HepG2 (cell line): ENCODE results near the gene DPEP1. TPM values are rescaled to one million over a fixed set of nuclear protein-coding genes. Genes with fewer than 3 reads are reported as not detected.

Experiments used
- ATAC-seq: fragments of 200-7000 bp; cut with Tn5 transposase; 3 replicates; pipeline ENCODE4 v1.9.1; 2020; ENCODE audit warnings: mild to moderate bottlenecking, moderate library complexity
- BruUV-seq: library from RNA; stranded (reverse); fragments of 400-500 nt; replicated peaks from 2 replicates; lab custom pipeline; 2021; lab: Mats Ljungman, UMichigan
- CTCF ChIA-PET: fragments of 300-600 bp; formaldehyde crosslinking; extraction: SDS; loops from one replicate; lab custom pipeline; 2021; ENCODE audit warnings: low total read pairs, inconsistent platforms, low intra/inter-chr PET ratio; lab: Yijun Ruan, JAX
- POLR2A ChIA-PET: fragments of 350-600 bp; sonication (Branson Sonifier 250); formaldehyde crosslinking; loops from one replicate; lab custom pipeline; 2020; ENCODE audit warnings: antibody characterized with exemption, inconsistent platforms; lab: Yijun Ruan, JAX
- DNase-seq: peaks from one replicate; pipeline ENCODE4 v3.0.0-alpha.2; 2015; ENCODE audit warnings: low spot score
- FAIRE-seq: peaks from 3 replicates; lab custom pipeline; 2011; peaks lifted over from hg19 to GRCh38; lab: Jason Lieb, UNC
- H2AFZ ChIP-seq: one replicate; pipeline ENCODE4 v1.6.1; 2011; ENCODE audit warnings: low read length, inconsistent platforms
- H3K27ac ChIP-seq: fragments of 300-600 bp; 3 replicates; pipeline ENCODE4 v1.8.0; 2011; ENCODE audit warnings: mixed run types, mild to moderate bottlenecking, mixed read lengths, low read length, inconsistent platforms; ENCODE audit not compliant: insufficient read depth; ENCODE audit errors: extremely low read length
- H3K27me3 ChIP-seq, 2 experiments: fragments of 200-600 bp in 1 of 2; 2 replicates in 1 of 2; 3 replicates in 1 of 2; pipeline versions ENCODE4 v1.6.0 to v1.8.0; 2011; ENCODE audit warnings: low read length in 2 of 2, mild to moderate bottlenecking in 2 of 2, moderate library complexity in 2 of 2, inconsistent platforms in 1 of 2; ENCODE audit not compliant: insufficient read depth in 2 of 2, control insufficient read depth in 1 of 2
- H3K36me3 ChIP-seq, 2 experiments: fragments of 200-600 bp in 1 of 2; replicated peaks in 1 of 2; 2 replicates in 1 of 2; 3 replicates in 1 of 2; pipeline versions ENCODE4 v1.5.1 to v1.8.0; 2011; ENCODE audit warnings: low read length in 2 of 2, inconsistent platforms in 1 of 2; ENCODE audit not compliant: insufficient read depth in 2 of 2, control insufficient read depth in 1 of 2
- H3K4me1 ChIP-seq: 2 replicates; pipeline ENCODE4 v1.5.1; 2012; ENCODE audit warnings: low read length, inconsistent platforms; ENCODE audit not compliant: insufficient read depth
- H3K4me2 ChIP-seq: 2 replicates; pipeline ENCODE4 v1.6.0; 2011; ENCODE audit warnings: low read depth, low read length, inconsistent platforms
- H3K4me3 ChIP-seq, 3 experiments: fragments of 200-600 bp in 1 of 3; sonication (generic), shearing (Covaris generic) in 1 of 3; replicated peaks in 1 of 3; 2 replicates each; pipeline ENCODE4 v1.5.1; 2011 to 2016; ENCODE audit warnings: low read length in 3 of 3, inconsistent platforms in 2 of 3, low read depth in 2 of 3, mild to moderate bottlenecking in 2 of 3, control low read depth in 1 of 3, mixed read lengths in 1 of 3; ENCODE audit not compliant: insufficient read depth in 1 of 3
- H3K79me2 ChIP-seq: one replicate; pipeline ENCODE4 v1.6.1; 2011; ENCODE audit warnings: low read length, inconsistent platforms; ENCODE audit not compliant: insufficient read depth
- H3K9ac ChIP-seq: 2 replicates; pipeline ENCODE4 v1.6.0; 2011; ENCODE audit warnings: mild to moderate bottlenecking, low read depth, low read length, inconsistent platforms; ENCODE audit not compliant: insufficient read depth
- H3K9me3 ChIP-seq: 2 replicates; pipeline ENCODE4 v1.5.1; 2012; ENCODE audit warnings: mild to moderate bottlenecking, low read length
- H4K20me1 ChIP-seq: 2 replicates; pipeline ENCODE4 v1.6.0; 2011; ENCODE audit warnings: inconsistent platforms, mild to moderate bottlenecking, low read length, moderate library complexity; ENCODE audit not compliant: insufficient read depth
- ARNTL ChIP-seq: sonication (generic); formaldehyde crosslinking; IDR thresholded peaks from 2 replicates; pipeline ENCODE4 v1.4.0; 2020; ENCODE audit warnings: mild to moderate bottlenecking, missing genetic modification reagents
- ASH2L ChIP-seq: fragments of 300-600, 200-600 bp; sonication (generic); IDR thresholded peaks from 2 replicates; pipeline ENCODE4 v1.7.0; 2017; ENCODE audit warnings: low read depth, mild to moderate bottlenecking, moderate library complexity, mixed read lengths, low read length; ENCODE audit not compliant: insufficient read length
- FOXK2 ChIP-seq: fragments of 450-650 bp; IDR thresholded peaks from 2 replicates; pipeline ENCODE4 v1.6.1; 2016
- NR1H2 ChIP-seq: sonication (generic); formaldehyde crosslinking; IDR thresholded peaks from 2 replicates; pipeline ENCODE4 v1.8.1; 2022; ENCODE audit warnings: low read depth, missing genetic modification reagents, borderline replicate concordance
- NRL ChIP-seq: sonication (generic); formaldehyde crosslinking; IDR thresholded peaks from 2 replicates; pipeline ENCODE4 v1.5.0; 2020; ENCODE audit warnings: missing genetic modification reagents, mild to moderate bottlenecking, moderate library complexity, borderline replicate concordance
- SAFB2 ChIP-seq: sonication (generic); formaldehyde crosslinking; IDR thresholded peaks from 2 replicates; pipeline ENCODE4 v1.5.1; 2020; ENCODE audit warnings: missing genetic modification reagents, low read depth, mild to moderate bottlenecking, borderline replicate concordance
- ZNF773 ChIP-seq: sonication (generic); formaldehyde crosslinking; IDR thresholded peaks from 2 replicates; pipeline ENCODE4 v1.4.0; 2020; ENCODE audit warnings: missing genetic modification reagents, borderline replicate concordance
- ZNF790 ChIP-seq: sonication (generic); formaldehyde crosslinking; IDR thresholded peaks from 2 replicates; pipeline ENCODE4 v1.8.0; 2022; ENCODE audit warnings: missing genetic modification reagents, mild to moderate bottlenecking, borderline replicate concordance
- WGBS: methylation state at CpG from one replicate; pipeline ENCODE4 v1.1.6; 2017; ENCODE audit warnings: low lambda C conversion rate; 5-methylcytosine and 5-hydroxymethylcytosine counted together
- in situ Hi-C: cut with HindIII; loops from 2 replicates; pipeline ENCODE4 v1.10.0; 2017; ENCODE audit warnings: low pct_unique_long_range_greater_than_20kb; ENCODE audit not compliant: extremely low pct_ligation_motif_present
- intact Hi-C: fragments of 100-400 bp; cut with micrococcal nuclease; formaldehyde crosslinking; loops from one replicate; pipeline ENCODE4 v1.10.0; 2022; ENCODE audit not compliant: unreplicated experiment
- polyA plus RNA-seq, 8 experiments: library from polyadenylated mRNA; depleted of rRNA in 3 of 8; stranded (reverse) in 7 of 8; unstranded in 1 of 8; fragments of >200 nt; fragmentation: Illumina TruSeq in 4 of 8; extraction: Trizol in 4 of 8; gene quantifications; 2 replicates each; pipeline versions ENCODE4 v1.2.1 to v1.2.3, GENCODE V29; 2011 to 2016; ENCODE audit warnings: low read depth in 4 of 8, missing spikeins in 1 of 8, mixed read lengths in 1 of 8; ENCODE audit not compliant: insufficient read depth in 1 of 8
- total RNA-seq, 5 experiments: library from RNA; depleted of rRNA; stranded (reverse); fragments of >200 nt; fragmentation: Illumina TruSeq; extraction: Trizol; gene quantifications; 2 replicates each; pipeline ENCODE4 v1.2.3, GENCODE V29; 2016; ENCODE audit warnings: low read depth in 1 of 5
- TF ChIP-seq, protein P1 (sequence below): sonication (generic); formaldehyde crosslinking; IDR thresholded peaks from 2 replicates; pipeline ENCODE4 v1.4.0; 2020; ENCODE audit warnings: missing genetic modification reagents
- TF ChIP-seq, protein P2 (sequence below): conservative IDR thresholded peaks from 2 replicates; pipeline ENCODE4 v1.6.1; 2018; ENCODE audit warnings: missing genetic modification reagents
- TF ChIP-seq, protein P3 (sequence below): sonication (generic); formaldehyde crosslinking; IDR thresholded peaks from 2 replicates; pipeline ENCODE4 v1.4.0; 2020; ENCODE audit warnings: missing genetic modification reagents
- TF ChIP-seq, protein P4 (sequence below): sonication (generic); formaldehyde crosslinking; IDR thresholded peaks from 2 replicates; pipeline ENCODE4 v1.4.0; 2020; ENCODE audit warnings: mild to moderate bottlenecking, missing genetic modification reagents

DPEP1 gene
- total and polyA plus RNA-seq, 2 of the 13 experiments (the other 11 are each of a cell fraction or from before 2014, with no cell fraction given): 37.6 to 52.2 TPM

DNA sequence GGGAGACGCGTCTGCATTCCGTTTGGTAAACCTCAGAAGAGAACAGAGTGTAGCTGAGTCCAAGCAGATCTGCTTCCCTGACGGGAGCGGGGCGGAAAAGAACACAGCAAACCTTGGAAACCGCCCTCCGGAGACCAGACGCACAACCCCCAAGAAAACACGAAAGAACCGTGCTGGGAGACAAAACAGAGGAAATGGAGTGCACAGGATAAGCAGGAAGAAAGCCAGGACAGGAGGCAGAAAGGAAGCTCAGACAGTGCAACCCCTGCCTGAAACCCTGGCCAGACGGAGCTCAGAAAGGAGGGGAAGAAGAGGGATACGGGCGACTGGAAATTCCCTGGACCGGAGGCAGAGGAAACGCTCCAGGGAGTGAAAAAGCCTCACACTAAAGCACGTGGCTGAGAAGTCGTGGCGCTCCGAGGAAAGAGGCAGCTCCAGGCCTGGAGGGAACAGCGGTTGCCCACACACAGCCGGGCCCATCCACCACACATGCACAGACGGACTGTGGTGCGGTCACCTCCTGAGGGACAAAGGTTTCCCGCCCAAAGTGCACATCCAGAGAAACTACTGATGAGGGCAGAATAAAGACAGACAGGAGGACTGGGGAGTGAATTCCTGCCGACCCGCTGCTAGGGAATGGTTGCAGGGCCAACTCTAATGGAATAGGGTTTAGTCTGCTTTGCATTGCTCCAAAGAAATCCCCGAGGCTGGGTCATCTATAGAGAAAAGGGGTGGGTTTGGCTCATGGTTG lies 10.2 kb downstream of the DPEP1 start:
- 45% methylated on average over 28 of the region's 28 CpGs for WGBS
- Histone ChIP-seq H2AFZ (no peak overlapping the region), H3K4me1 (peaks cover 68% of the 10 kb centered on the region), H3K36me3 (no peaks in the 10 kb centered on the region), H4K20me1 (no peaks in the 10 kb centered on the region), H3K9ac (no peak overlapping the region; the same call in 1 of the 2 replicates), H3K4me3 (no peak overlapping the region), H3K9me3 (no peaks in the 10 kb centered on the region), H3K27me3 (peaks cover 0 to 2% of the 10 kb centered on the region in 2 experiments; a peak in 1 of 5 replicates), H3K79me2 (no peaks in the 10 kb centered on the region), H3K27ac (peak overlapping the region; percentile 18), H3K4me2 (peak overlapping the region; percentile 29)
- CTCF ChIA-PET: no interaction called here
- DNase-seq (peak; percentile 40), ATAC-seq (peak; percentile 50), FAIRE-seq (peak; percentile 21)
- intact Hi-C loops (no loop called here), in situ Hi-C loops (no loop called here)
- POLR2A ChIA-PET: no interaction called here
- no TSS peak for BruUV-seq
- TF ChIP-seq ARNTL (CRISPR knock-in tag) (no peak), ASH2L (no peak), SAFB2 (CRISPR knock-in tag) (peak; percentile 37; the same call in 1 of the 2 replicates), NRL (CRISPR knock-in tag) (no peak; the same call in 1 of the 2 replicates), NR1H2 (CRISPR knock-in tag) (no peak), ZNF773 (CRISPR knock-in tag) (0 out of 2 replicates have a peak, but pooled peaks have one; percentile 65), FOXK2 (no peak), ZNF790 (CRISPR knock-in tag) (no peak)
- TF ChIP-seq, protein P1, sequence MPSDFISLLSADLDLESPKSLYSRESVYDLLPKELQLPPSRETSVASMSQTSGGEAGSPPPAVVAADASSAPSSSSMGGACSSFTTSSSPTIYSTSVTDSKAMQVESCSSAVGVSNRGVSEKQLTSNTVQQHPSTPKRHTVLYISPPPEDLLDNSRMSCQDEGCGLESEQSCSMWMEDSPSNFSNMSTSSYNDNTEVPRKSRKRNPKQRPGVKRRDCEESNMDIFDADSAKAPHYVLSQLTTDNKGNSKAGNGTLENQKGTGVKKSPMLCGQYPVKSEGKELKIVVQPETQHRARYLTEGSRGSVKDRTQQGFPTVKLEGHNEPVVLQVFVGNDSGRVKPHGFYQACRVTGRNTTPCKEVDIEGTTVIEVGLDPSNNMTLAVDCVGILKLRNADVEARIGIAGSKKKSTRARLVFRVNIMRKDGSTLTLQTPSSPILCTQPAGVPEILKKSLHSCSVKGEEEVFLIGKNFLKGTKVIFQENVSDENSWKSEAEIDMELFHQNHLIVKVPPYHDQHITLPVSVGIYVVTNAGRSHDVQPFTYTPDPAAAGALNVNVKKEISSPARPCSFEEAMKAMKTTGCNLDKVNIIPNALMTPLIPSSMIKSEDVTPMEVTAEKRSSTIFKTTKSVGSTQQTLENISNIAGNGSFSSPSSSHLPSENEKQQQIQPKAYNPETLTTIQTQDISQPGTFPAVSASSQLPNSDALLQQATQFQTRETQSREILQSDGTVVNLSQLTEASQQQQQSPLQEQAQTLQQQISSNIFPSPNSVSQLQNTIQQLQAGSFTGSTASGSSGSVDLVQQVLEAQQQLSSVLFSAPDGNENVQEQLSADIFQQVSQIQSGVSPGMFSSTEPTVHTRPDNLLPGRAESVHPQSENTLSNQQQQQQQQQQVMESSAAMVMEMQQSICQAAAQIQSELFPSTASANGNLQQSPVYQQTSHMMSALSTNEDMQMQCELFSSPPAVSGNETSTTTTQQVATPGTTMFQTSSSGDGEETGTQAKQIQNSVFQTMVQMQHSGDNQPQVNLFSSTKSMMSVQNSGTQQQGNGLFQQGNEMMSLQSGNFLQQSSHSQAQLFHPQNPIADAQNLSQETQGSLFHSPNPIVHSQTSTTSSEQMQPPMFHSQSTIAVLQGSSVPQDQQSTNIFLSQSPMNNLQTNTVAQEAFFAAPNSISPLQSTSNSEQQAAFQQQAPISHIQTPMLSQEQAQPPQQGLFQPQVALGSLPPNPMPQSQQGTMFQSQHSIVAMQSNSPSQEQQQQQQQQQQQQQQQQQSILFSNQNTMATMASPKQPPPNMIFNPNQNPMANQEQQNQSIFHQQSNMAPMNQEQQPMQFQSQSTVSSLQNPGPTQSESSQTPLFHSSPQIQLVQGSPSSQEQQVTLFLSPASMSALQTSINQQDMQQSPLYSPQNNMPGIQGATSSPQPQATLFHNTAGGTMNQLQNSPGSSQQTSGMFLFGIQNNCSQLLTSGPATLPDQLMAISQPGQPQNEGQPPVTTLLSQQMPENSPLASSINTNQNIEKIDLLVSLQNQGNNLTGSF (CRISPR knock-in tag): peak; percentile 73; the same call in 1 of the 2 replicates
- TF ChIP-seq, protein P2, sequence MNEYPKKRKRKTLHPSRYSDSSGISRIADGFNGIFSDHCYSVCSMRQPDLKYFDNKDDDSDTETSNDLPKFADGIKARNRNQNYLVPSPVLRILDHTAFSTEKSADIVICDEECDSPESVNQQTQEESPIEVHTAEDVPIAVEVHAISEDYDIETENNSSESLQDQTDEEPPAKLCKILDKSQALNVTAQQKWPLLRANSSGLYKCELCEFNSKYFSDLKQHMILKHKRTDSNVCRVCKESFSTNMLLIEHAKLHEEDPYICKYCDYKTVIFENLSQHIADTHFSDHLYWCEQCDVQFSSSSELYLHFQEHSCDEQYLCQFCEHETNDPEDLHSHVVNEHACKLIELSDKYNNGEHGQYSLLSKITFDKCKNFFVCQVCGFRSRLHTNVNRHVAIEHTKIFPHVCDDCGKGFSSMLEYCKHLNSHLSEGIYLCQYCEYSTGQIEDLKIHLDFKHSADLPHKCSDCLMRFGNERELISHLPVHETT (CRISPR knock-in tag): no peak
- TF ChIP-seq, protein P3, sequence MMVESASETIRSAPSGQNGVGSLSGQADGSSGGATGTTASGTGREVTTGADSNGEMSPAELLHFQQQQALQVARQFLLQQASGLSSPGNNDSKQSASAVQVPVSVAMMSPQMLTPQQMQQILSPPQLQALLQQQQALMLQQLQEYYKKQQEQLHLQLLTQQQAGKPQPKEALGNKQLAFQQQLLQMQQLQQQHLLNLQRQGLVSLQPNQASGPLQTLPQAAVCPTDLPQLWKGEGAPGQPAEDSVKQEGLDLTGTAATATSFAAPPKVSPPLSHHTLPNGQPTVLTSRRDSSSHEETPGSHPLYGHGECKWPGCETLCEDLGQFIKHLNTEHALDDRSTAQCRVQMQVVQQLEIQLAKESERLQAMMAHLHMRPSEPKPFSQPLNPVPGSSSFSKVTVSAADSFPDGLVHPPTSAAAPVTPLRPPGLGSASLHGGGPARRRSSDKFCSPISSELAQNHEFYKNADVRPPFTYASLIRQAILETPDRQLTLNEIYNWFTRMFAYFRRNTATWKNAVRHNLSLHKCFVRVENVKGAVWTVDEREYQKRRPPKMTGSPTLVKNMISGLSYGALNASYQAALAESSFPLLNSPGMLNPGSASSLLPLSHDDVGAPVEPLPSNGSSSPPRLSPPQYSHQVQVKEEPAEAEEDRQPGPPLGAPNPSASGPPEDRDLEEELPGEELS (CRISPR knock-in tag): 0 out of 2 replicates have a peak, but pooled peaks have one; percentile 27
- TF ChIP-seq, protein P4, sequence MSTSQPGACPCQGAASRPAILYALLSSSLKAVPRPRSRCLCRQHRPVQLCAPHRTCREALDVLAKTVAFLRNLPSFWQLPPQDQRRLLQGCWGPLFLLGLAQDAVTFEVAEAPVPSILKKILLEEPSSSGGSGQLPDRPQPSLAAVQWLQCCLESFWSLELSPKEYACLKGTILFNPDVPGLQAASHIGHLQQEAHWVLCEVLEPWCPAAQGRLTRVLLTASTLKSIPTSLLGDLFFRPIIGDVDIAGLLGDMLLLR (CRISPR knock-in tag): 0 out of 2 replicates have a peak, but pooled peaks have one; percentile 27
